Loucy (cell line): ENCODE results near the gene SLC35B1.

Experiments used
- H2AFZ ChIP-seq: fragments of 200-600 bp; sonication (generic); 2 replicates; pipeline ENCODE4 v1.6.0; 2016; ENCODE audit warnings: antibody characterized with exemption, mild to moderate bottlenecking, low read length, moderate library complexity
- H3F3A ChIP-seq: fragments of 200-600 bp; 2 replicates; pipeline ENCODE4 v1.6.0; 2016; ENCODE audit warnings: antibody characterized with exemption, low read depth, mild to moderate bottlenecking
- H3K27me3 ChIP-seq: fragments of 200-600 bp; sonication (generic); 2 replicates; pipeline ENCODE4 v1.6.1; 2014; ENCODE audit warnings: low read length, mild to moderate bottlenecking; ENCODE audit not compliant: insufficient read depth, poor library complexity, severe bottlenecking
- H3K36me3 ChIP-seq: fragments of 200-600 bp; sonication (generic); 2 replicates; pipeline ENCODE4 v1.6.1; 2016; ENCODE audit warnings: low read length; ENCODE audit not compliant: insufficient read depth
- H3K4me1 ChIP-seq: fragments of 200-600 bp; sonication (generic); 2 replicates; pipeline ENCODE4 v1.5.1; 2014; ENCODE audit warnings: low read length, mild to moderate bottlenecking; ENCODE audit not compliant: insufficient read depth, poor library complexity, severe bottlenecking
- H3K4me2 ChIP-seq: fragments of 200-600 bp; sonication (generic); 2 replicates; pipeline ENCODE4 v1.6.0; 2014; ENCODE audit warnings: antibody characterized with exemption, low read length, low read depth, mild to moderate bottlenecking; ENCODE audit not compliant: poor library complexity, severe bottlenecking
- H3K4me3 ChIP-seq: fragments of 200-600 bp; sonication (generic); 2 replicates; pipeline ENCODE4 v1.5.1; 2014; ENCODE audit warnings: low read length, mild to moderate bottlenecking, mixed read lengths; ENCODE audit not compliant: poor library complexity, severe bottlenecking
- H3K79me2 ChIP-seq: fragments of 200-600 bp; sonication (generic); 2 replicates; pipeline ENCODE4 v1.6.1; 2014; ENCODE audit warnings: low read length; ENCODE audit not compliant: insufficient read depth
- H3K9ac ChIP-seq: fragments of 200-600 bp; sonication (generic); 2 replicates; pipeline ENCODE4 v1.6.0; 2014; ENCODE audit warnings: mild to moderate bottlenecking, low read depth, low read length, moderate library complexity; ENCODE audit not compliant: poor library complexity, severe bottlenecking
- H3K9me2 ChIP-seq: fragments of 200-600 bp; sonication (generic); replicated peaks from 2 replicates; pipeline ENCODE4 v1.6.1; 2016; ENCODE audit warnings: low read depth, low read length, mixed read lengths
- H3K9me3 ChIP-seq: fragments of 200-600 bp; sonication (generic); 2 replicates; pipeline ENCODE4 v1.6.1; 2014; ENCODE audit warnings: mild to moderate bottlenecking, antibody characterized with exemption, low read length, low read depth; ENCODE audit not compliant: insufficient read depth
- H4K20me1 ChIP-seq: fragments of 200-600 bp; sonication (generic); 2 replicates; pipeline ENCODE4 v1.6.0; 2014; ENCODE audit warnings: antibody characterized with exemption, low read length, mild to moderate bottlenecking; ENCODE audit not compliant: insufficient read depth, poor library complexity, severe bottlenecking
- CTCF ChIP-seq: fragments of 200-600 bp; sonication (generic); conservative IDR thresholded peaks from 2 replicates; pipeline ENCODE4 v1.5.1; 2014; ENCODE audit warnings: mild to moderate bottlenecking, antibody characterized with exemption, low read length
- EZH2phosphoT487 ChIP-seq: fragments of 200-600 bp; IDR thresholded peaks from 2 replicates; pipeline ENCODE4 v1.6.1; 2018; ENCODE audit warnings: antibody characterized with exemption, mild to moderate bottlenecking, moderate library complexity, borderline replicate concordance

The SLC35B1 gene

GRCh38 chr17:49715717-49716279 lies 8.0 kb upstream of the SLC35B1 start:
- no peak for TF ChIP-seq CTCF
- no peak overlapping the region for H3K4me2 ChIP-seq
- H3K9me2 ChIP-seq, result no peaks in the 10 kb centered on the region
- H3K4me1 ChIP-seq, result no peaks in the 10 kb centered on the region
- H4K20me1 ChIP-seq, result peaks cover 16% of the 10 kb centered on the region
- no peaks in the 10 kb centered on the region for H3K79me2 ChIP-seq
- H3K4me3 ChIP-seq, result no peak overlapping the region
- H2AFZ ChIP-seq, result no peak overlapping the region
- H3K9me3 ChIP-seq, result no peaks in the 10 kb centered on the region
- H3K27me3 ChIP-seq, result no peaks in the 10 kb centered on the region
- peaks cover 98% of the 10 kb centered on the region for H3K36me3 ChIP-seq
- peaks cover 5% of the 10 kb centered on the region; the same call in 1 of the 2 replicates for H3F3A ChIP-seq
- no peak overlapping the region for H3K9ac ChIP-seq

GRCh38 chr17:49715216-49715615 lies 7.5 kb upstream of the SLC35B1 start:
- Histone ChIP-seq H3F3A (peaks cover 5% of the 10 kb centered on the region; the same call in 1 of the 2 replicates), H2AFZ (no peak overlapping the region), H3K4me1 (no peaks in the 10 kb centered on the region), H3K9me2 (no peaks in the 10 kb centered on the region), H3K36me3 (peaks cover 98% of the 10 kb centered on the region), H3K4me2 (no peak overlapping the region), H3K4me3 (no peak overlapping the region), H4K20me1 (peaks cover 12% of the 10 kb centered on the region), H3K27me3 (no peaks in the 10 kb centered on the region), H3K9me3 (no peaks in the 10 kb centered on the region), H3K79me2 (no peaks in the 10 kb centered on the region), H3K9ac (no peak overlapping the region)
- TF ChIP-seq CTCF (no peak), EZH2phosphoT487 (no peak)

GRCh38 chr17:49708515-49709183 lies 885 bp upstream of the SLC35B1 start:
- TF ChIP-seq EZH2phosphoT487 (no peak), CTCF (0 out of 2 replicates have a peak, but pooled peaks have one; percentile 9)
- Histone ChIP-seq H3K36me3 (peaks cover 54% of the 10 kb centered on the region), H4K20me1 (peaks cover 3% of the 10 kb centered on the region), H3K79me2 (peaks cover 32% of the 10 kb centered on the region), H3K4me1 (peaks cover 11% of the 10 kb centered on the region), H3K4me3 (no peak overlapping the region), H3K9me3 (no peaks in the 10 kb centered on the region), H2AFZ (no peak overlapping the region), H3K27me3 (no peaks in the 10 kb centered on the region), H3K9me2 (no peaks in the 10 kb centered on the region), H3F3A (peaks cover 8% of the 10 kb centered on the region; the same call in 1 of the 2 replicates), H3K4me2 (no peak overlapping the region), H3K9ac (no peak overlapping the region)
